Epithelial cell of proximal tubule (primary cell): ENCODE measurements around the gene KIFC3. TPM values are rescaled to one million over a fixed set of nuclear protein-coding genes. Genes with fewer than 3 reads are reported as not detected.
A peak's percentile ranks its signal among the peaks of the same experiment; 100 is the strongest.

ENCODE experiments used
- DNase-seq: peaks from one replicate; pipeline ENCODE4 v3.0.0-alpha.2; 2011; ENCODE audit warnings: low read depth
- H3K4me3 ChIP-seq: 2 replicates; pipeline ENCODE4 v1.5.1; 2011; ENCODE audit warnings: low read depth, mild to moderate bottlenecking, low read length
- CTCF ChIP-seq: conservative IDR thresholded peaks from 2 replicates; pipeline ENCODE4 v1.5.1; 2012; ENCODE audit warnings: low read depth, mild to moderate bottlenecking, low read length
- total RNA-seq: library from RNA; depleted of rRNA; stranded (reverse); fragments of >200 nt; gene quantifications from 2 replicates; pipeline ENCODE4 v1.2.3, GENCODE V29; 2015

KIFC3 gene
- total RNA-seq, 1 donor from 2014 or later: 86.0 TPM

DNA sequence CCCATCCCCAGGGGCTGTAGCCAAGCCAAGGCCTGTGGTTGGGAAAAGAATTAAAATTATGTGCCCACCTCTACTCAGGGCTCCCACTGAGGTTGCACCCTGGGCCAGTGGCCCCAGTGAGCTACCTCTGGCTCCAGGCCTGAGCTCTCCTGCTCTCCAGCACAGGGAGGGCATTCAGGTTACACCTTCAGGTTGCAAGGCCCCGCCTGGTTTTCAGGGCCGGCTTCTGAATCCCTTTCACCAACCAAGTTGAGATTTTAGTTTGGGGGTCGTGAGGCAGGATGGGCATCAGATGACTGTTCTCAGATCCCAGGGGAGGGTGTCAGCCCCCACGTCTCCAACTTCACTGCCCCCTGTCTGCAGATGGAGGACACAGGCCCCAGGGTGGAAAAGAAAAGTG lies 74.7 kb downstream of the KIFC3 start:
- no peak overlapping the region for H3K4me3 ChIP-seq
- TF ChIP-seq CTCF: peak; percentile 14
- DNase-seq: no peak

GRCh38 chr16:57726433-57726947 lies 75.8 kb downstream of the KIFC3 start:
- DNase-seq: no peak
- no peak for TF ChIP-seq CTCF
- no peak overlapping the region for H3K4me3 ChIP-seq

GRCh38 chr16:57725976-57726375 lies 76.3 kb downstream of the KIFC3 start:
- DNase-seq: no peak
- TF ChIP-seq CTCF: no peak
- no peak overlapping the region for H3K4me3 ChIP-seq

GRCh38 chr16:57725554-57725953 lies 76.7 kb downstream of the KIFC3 start:
- no peak for TF ChIP-seq CTCF
- DNase-seq: no peak

DNA sequence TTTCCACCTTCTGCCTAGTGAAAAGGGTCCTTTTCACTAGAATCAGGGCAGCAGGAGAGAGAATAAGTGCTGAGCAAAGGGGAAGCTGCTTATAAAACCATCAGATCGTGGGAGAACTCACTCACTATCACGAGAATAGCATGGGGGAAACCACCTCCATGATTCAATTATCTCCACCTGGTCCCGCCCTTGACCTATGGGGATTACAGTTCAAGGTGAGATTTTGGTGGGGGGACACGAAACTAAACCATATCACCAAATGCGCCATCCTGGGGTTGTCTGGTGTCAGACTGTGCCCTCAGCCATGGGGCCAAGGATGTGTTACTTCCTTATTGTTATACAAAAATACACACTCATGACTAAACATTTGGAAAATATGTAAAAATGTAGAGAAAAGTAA lies 77.1 kb downstream of the KIFC3 start:
- TF ChIP-seq CTCF: no peak
- DNase-seq: no peak
- H3K4me3 ChIP-seq: no peak overlapping the region

More at GRCh38 chr16:57725554-57725953, 76.7 kb downstream of the KIFC3 start:
- H3K4me3 ChIP-seq: no peak overlapping the region

DNA sequence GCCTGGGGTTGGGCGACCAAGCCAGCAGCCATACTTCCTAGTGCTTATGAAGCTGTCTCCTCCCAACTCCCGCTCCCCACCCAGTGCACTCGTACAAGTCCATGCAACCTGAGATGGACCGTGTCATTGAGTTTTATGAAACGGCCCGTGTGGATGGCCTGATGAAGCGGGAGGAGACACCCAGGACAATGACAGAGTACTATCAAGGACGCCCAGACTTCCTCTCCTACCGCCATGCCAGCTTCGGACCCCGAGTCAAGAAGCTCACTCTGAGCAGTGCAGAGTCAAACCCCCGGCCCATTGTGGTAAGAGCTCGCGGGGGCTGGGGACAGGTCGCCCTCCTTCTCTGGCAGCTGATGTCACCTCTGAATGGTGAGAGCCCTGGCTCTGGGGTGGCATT lies 77.8 kb downstream of the KIFC3 start:
- DNase-seq: no peak
- no peak for TF ChIP-seq CTCF
- no peak overlapping the region for H3K4me3 ChIP-seq

- peak; percentile 55 for TF ChIP-seq CTCF
- no peak for DNase-seq
- H3K4me3 ChIP-seq: no peak overlapping the region
Measured at GRCh38 chr16:57723170-57723569, 79.1 kb downstream of the KIFC3 start.
